GM12891 (cell line): Measurements from ENCODE around the gene SLX4IP.

ENCODE experiments used
- DNase-seq: peaks from one replicate; pipeline ENCODE4 v3.0.0; 2011; ENCODE audit warnings: low spot score; ENCODE audit not compliant: insufficient read length
- FAIRE-seq: peaks from 2 replicates; lab custom pipeline; 2011; peaks lifted over from hg19 to GRCh38; lab: Jason Lieb, UNC
- PAX5 ChIP-seq: IDR thresholded peaks from 2 replicates; pipeline ENCODE4 v1.6.1; 2011; ENCODE audit warnings: low read length, moderate library complexity, mild to moderate bottlenecking; ENCODE audit not compliant: insufficient read depth, severe bottlenecking
- POLR2A ChIP-seq: IDR thresholded peaks from 2 replicates; pipeline ENCODE4 v1.6.1; 2011; ENCODE audit warnings: low read depth, low read length, control low read depth
- POLR2AphosphoS5 ChIP-seq: IDR thresholded peaks from 2 replicates; pipeline ENCODE4 v1.6.1; 2011; ENCODE audit warnings: low read depth, low read length, control low read depth
- POU2F2 ChIP-seq: IDR thresholded peaks from 2 replicates; pipeline ENCODE4 v1.6.1; 2011; ENCODE audit warnings: low read depth, mild to moderate bottlenecking, control low read depth, low read length, moderate library complexity
- SPI1 ChIP-seq: IDR thresholded peaks from 2 replicates; pipeline ENCODE4 v1.6.1; 2011; ENCODE audit warnings: low read depth, low read length, control low read depth
- TAF1 ChIP-seq: IDR thresholded peaks from 2 replicates; pipeline ENCODE4 v1.6.1; 2011; ENCODE audit warnings: low read depth, low read length, control low read depth

The SLX4IP gene

DNA sequence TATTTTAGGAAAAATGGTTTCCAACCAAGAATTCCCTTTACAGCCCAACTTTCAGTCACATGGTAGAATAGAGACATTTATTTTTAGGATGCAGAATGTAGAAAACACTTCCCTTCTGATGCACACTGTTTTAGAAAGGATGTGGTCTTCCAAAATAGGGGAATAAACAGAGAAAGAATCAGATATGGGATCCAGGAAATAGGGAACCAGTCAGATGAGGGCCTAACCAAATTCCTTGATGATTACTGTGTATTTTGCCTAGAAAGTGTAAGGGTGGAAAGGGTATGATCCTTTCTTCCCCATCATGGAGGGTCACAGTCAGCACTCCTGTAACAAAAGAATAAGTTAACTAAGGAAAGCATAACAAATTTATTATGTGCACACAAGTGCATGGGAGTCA, 27.4 kb downstream of the SLX4IP start:
- TF ChIP-seq POLR2AphosphoS5: no peak
- no peak for TF ChIP-seq PAX5
- TF ChIP-seq POLR2A: no peak
- TF ChIP-seq TAF1: no peak
- TF ChIP-seq SPI1: no peak
- no peak for TF ChIP-seq POU2F2
- no peak for DNase-seq
- FAIRE-seq: no peak

- no peak for DNase-seq
- TF ChIP-seq POU2F2 (no peak), POLR2AphosphoS5 (no peak), SPI1 (no peak), PAX5 (no peak), POLR2A (no peak), TAF1 (no peak)
- FAIRE-seq: no peak
Measured at GRCh38 chr20:10463622-10464021, 28.5 kb downstream of the SLX4IP start.

DNA sequence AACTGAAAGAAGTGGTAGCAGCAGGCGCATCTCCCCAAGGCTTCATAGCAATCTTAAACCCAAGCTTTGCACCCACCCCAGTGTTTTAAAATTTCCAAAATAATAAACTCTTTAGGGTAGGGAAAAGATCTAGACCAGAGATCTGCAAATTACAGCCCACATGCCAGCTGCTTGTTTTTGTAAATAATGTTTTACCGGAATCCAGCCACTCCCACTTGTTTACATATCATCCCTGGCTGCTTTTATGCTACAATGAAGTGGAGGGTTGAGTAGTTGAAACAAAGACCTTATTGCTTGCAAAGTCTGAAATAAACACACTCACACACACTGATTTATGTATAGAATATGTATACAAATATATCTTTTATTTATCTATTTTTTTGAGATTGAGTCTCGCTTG, 30.0 kb downstream of the SLX4IP start:
- no peak for DNase-seq
- TF ChIP-seq SPI1 (no peak), PAX5 (no peak), POU2F2 (no peak), TAF1 (no peak), POLR2AphosphoS5 (no peak), POLR2A (no peak)
- FAIRE-seq: no peak

GRCh38 chr20:10466325-10466724, 31.2 kb downstream of the SLX4IP start:
- TF ChIP-seq TAF1 (no peak), PAX5 (no peak), POLR2A (no peak), SPI1 (no peak), POLR2AphosphoS5 (no peak), POU2F2 (no peak)
- FAIRE-seq: no peak
- DNase-seq: no peak

DNA sequence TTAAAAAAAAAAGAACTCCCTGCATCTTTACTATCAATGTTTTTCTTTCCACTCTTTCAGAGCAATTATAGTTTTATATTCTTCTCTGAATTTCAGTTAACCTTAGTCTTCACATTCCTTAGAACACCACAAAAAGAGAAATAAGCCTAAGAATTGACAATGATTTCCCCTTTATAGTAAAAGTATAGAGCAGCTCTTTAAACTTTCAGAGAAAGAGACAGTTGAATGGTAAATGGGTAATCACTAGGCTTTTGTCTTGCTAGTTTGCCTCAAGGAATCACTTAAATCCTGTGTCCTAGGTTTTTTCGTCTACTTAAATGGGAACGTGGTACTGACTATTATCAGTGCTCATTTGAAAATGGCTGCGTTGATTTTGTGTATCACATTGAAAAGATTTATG, 31.8 kb downstream of the SLX4IP start:
- TF ChIP-seq PAX5 (no peak), SPI1 (no peak), POLR2A (no peak)
- FAIRE-seq: no peak
- DNase-seq: no peak

GRCh38 chr20:10467681-10468339, 32.7 kb downstream of the SLX4IP start:
- no peak for TF ChIP-seq POLR2AphosphoS5
- TF ChIP-seq PAX5: no peak
- TF ChIP-seq SPI1: no peak
- TF ChIP-seq POLR2A: no peak
- no peak for TF ChIP-seq TAF1
- TF ChIP-seq POU2F2: no peak
- FAIRE-seq (no peak), DNase-seq (no peak)

DNA sequence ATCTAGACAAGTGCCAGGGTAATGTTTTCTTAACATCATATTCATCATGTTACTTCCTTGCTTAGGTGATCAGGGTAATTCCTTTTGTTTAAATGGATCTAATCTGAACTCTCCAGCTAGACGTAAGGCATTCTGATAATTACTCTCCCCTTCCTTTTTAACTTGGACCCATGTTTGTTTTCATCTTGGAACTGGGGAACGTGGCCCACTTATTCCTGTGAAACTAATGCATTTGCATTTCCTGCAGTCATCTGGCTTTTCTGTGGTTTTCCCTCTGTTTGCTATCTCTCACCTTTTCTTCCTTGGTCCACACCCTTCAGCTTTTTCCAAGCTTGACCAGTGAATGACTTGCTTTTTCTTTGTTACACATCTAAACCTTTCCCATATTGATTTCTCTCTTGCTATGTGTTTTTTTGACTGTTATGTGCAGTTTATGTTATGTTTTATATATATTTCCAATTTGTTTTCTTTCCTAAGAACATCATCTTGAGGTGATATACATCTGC, 33.3 kb downstream of the SLX4IP start:
- TF ChIP-seq POLR2A (no peak), PAX5 (no peak), TAF1 (no peak), POLR2AphosphoS5 (no peak), POU2F2 (no peak), SPI1 (no peak)

GRCh38 chr20:10469056-10469455, 34.0 kb downstream of the SLX4IP start:
- DNase-seq (no peak), FAIRE-seq (no peak)
- TF ChIP-seq PAX5: no peak
- TF ChIP-seq POLR2AphosphoS5: no peak
- no peak for TF ChIP-seq SPI1
- no peak for TF ChIP-seq POU2F2
- no peak for TF ChIP-seq TAF1
- TF ChIP-seq POLR2A: no peak

More for the DNA sequence above, 33.3 kb downstream of the SLX4IP start:
- DNase-seq (no peak), FAIRE-seq (no peak)

GRCh38 chr20:10469599-10469998, 34.5 kb downstream of the SLX4IP start:
- TF ChIP-seq POLR2AphosphoS5 (no peak), POLR2A (no peak)
- FAIRE-seq: no peak
- no peak for DNase-seq

DNA sequence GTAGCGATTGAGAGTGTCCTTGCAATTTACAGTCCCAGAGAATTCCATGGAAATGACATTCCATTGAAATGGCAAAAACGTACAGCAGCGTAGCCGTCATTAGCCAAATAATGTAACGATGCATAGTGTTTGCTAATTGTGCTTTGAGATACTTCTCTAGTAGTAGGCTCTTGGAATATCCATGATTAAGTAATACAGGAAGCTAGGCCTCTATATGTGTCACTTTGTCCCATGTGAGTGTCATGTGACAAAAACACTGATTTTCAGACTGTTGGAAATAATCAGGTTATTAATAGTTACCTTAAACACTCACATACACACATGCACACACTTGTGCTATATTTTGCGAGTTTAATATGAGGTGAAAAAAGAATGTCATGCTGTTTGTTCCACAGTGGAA, 35.2 kb downstream of the SLX4IP start:
- FAIRE-seq: no peak
- no peak for DNase-seq
- TF ChIP-seq POU2F2 (no peak), TAF1 (no peak), POLR2AphosphoS5 (no peak), POLR2A (no peak), PAX5 (no peak), SPI1 (no peak)

- FAIRE-seq: no peak
- TF ChIP-seq PAX5 (no peak), POU2F2 (no peak), POLR2AphosphoS5 (no peak), SPI1 (no peak), TAF1 (no peak), POLR2A (no peak)
- DNase-seq: no peak
Measured at GRCh38 chr20:10472871-10473270, 37.8 kb downstream of the SLX4IP start.
